ENCODE data around the gene PPP1R26.
"Not testable (repeated sequence)": the region's sequence is repeated elsewhere in the genome, so short reads cannot be mapped to it uniquely, and the experiment has no call there.

The PPP1R26 gene

DNA sequence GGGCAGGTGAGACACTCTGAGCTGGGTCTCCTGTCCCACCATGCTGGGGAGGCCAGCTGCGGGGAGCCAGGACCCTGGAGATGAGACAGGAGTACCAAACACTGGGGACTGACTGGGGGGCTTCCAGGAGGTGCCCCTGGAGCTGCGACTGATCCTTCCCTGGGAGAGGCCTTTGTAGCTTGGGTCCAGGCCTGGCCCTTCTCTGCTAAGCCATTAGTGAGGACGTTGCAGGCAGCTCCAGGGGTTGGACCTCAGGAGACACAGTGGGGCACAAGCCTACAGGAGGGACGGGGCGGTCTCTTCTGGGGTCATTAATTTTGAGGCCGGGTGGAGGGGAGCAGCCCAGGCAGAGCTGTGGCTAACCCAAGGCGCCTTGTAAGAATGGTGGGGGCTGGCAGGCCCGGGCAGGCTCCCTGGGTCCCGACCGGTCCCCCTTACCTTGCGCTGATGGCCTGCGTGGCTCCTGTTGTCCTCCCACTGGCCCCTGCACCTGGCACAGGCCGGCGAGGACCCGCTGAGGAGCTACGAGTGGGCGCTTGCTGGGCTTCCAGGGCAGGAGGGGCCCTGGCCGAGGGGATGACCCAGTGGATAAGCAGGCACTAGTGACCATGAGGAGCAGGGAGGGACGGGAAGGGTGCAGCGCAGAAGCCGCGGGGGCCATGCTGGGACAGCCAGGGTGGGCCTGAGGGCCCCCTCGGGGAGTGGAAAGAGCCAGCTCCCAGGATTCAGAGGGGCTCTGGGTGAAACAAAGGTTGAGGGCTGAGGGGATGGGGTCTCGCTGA, 26.0 kb downstream of the PPP1R26 start:
- no peak for DNase-seq

DNA sequence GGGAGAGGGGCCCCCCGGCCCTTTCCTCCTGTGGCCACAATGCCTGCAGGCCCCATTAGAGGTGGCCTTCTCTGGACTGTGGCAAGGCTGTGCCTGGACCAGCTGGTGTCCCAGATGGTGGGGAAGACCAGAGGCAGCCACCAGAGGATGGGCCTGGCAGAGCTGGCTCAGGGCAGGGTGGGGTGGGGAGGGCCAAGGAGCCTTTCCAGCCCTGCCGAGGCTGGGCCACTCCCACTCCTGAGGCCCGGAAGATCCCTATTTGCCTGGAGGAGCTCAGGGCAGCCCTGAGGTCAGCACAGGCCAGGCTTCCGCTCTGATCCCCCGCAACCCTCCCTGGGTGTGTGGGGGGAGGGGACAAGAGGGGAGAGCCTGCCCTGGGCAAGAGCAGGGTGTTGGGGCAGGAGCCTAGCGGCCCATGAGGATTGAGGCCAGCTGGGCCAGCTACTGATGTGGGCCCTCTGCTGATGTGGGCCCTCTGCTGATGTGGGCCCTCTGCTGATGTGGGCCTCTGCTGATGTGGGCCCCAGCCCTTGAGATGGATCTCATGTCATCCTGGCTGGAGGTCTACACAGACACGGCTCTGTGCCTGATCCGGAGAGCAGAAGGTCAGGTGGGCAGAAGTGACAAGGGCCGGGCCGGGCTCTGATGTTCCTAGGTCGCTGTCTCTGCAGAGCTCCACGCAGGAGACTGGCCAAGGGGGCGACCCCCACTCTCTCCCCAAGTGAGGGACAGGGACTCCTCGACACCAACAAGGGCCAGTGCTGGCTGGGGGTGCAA, 26.9 kb downstream of the PPP1R26 start:
- no peak for DNase-seq

DNA sequence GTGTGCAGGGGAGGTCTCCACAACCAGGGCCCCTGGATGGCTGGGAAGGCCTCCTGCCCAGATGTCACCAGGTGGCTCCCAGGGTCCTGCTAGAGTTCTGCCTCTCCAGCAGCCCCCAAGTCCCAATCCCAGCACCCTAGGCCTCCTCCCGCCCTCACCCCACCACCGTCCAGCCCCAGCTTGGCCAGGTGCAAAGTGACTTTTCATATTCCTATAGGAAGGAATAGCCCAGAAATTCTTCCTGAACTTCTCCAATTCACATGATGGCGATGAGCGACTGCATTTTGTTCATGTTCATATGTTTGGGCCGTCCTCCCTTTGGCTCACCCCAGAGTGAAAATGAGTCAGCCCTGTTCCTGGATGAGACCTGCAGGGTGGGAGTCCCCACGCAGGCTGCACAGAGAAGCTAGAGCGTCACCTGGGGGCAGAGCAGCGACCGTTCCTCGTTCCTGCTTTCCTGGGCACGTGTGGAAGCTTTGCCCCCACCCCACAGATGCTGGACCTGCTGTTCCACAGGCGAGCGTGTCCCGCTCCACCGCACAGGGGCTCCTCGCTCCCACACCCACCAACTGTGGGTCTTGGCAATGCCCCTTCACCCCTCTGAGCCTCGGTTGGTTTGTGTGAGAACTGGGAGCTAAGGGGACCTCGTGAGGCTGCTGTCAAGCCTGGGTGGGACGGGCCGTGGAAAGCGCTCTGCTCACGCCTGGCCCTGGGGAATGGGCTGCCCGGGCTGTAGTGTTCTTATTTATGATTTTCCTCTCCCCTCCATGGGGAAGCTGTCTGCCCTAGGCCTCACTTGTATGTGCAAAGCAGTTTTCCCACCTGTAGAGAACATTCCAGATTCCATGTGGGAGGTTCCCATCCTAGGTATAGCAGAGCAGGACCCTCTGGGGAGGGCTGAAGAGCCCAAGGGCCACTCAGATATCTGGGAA, 27.8 kb downstream of the PPP1R26 start:
- no peak for DNase-seq

DNA sequence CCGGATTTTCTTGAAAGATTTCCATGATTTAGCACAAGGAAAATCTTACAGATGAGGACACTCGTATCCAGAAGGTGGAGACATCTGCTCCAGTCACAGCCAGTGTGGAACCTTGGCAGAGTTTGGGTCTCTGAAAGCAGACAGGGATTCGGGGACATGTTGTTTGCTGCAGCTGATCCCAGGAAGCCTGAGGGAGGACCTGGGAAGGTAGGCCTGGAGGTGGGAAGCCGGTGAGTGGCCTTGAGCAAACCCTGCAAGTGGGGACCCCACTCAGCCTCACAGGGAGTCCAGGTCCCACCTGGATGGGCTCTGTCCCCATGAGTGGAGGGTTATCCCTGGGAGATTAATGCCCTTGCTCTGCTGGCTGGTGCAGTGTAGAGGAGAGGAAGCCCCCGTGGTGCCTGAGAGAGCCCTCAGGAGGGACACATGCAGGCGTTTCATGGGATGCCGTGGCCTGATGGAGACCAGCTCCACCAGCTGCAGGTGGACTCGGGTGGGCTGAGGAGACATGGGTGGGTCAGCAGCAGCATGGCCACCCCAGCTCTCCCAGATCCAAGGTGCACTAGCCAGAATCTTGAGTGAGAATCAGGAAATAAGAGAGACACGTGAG, 28.7 kb downstream of the PPP1R26 start:
- no peak for DNase-seq

DNA sequence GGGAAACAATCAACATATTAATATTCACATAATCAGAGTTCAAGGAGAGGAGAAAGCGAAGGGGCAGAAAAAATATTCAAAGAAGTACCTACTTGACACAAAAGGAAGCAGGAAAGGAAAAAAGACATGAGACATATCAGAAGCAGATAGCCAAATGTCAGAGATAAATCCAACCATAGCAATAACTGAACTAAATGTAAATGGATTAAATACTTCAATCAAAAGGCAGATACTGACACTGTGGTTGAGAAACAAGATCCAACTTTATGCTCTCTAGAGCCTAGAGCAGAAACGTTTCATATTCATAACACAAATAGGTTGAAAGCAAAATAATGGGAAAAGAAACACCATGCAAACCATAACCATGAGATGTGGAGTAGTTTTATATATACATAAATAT, 29.9 kb downstream of the PPP1R26 start:
- no peak for DNase-seq

DNA sequence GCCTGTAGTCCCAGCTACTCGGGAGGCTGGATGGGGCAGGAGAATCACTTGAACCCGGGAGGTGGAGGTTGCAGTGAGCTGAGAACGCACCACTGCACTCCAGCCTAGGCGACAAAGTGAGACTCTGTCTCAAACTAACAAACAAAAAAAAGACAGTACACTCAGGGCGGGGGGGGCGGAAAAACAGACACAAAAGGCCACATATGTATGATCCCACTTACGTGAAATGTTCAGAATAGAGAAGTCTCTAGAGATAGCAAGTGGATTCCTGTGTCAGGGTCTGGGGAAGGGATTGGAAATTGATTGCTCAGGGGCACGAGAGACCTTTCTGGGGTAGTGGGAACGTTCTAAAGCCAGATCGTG, 32.6 kb downstream of the PPP1R26 start:
- no peak for DNase-seq

DNA sequence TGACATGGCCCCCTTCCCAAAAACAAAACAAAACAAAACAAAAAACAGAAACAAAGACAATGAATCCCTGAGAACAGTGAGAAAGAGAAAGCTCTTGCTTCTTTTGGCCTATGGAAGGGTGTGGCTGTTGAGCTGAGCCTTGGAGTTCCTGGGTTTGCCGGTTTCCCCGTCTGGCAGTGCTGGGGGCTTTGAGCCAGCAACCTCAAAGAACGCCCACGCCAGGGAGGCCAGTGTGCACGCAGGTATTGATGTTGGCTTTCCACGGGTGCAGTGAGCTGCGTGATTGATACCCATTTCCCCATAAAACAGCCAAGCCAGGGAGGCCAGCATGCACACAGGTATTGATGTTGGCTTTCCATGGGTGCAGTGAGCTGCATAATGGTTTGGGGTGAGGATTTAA, 33.3 kb downstream of the PPP1R26 start:
- DNase-seq = no peak

DNA sequence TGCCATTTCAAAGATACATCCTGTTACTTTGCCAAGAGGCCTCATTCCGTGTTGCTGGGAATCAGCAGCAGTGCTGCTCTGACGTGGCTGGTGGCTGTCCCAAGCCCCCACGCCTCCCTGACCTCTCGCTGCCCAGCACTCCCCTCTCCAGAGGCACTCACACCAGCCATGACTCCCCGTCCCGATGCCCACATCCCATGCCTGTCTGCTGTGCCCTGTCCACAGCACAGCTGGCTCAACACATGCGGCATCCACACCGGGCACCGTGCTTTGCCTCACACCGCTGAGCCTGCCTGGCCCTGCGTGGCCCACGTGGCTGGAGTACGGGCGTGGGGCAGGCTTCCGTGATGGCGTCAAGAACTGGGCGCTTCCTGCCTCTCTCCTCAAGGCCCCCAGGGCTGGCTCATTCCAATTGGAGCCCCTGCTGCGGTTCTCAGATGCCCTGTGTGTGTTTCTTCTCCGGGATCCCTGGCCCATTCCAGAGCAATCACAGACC, 33.8 kb downstream of the PPP1R26 start:
- DNase-seq = no peak

DNA sequence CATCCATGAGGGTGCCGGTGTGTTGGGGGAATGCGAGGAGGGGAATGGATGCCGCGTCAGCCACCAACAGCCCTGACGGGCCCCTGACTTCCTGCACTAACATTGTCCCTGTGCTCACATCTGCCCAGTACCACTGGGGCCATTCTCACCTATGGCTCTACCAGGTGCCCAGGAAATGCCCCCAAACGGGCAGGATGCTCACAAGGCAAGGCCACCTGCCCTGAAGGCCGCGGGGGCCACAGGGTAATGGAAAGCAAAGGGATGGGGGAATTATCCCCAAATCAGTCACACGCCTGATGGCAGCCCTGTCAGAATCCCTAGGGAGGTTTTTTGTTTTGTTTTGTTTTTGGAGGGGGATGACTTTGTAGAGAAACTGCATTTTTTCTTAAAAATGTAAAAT, 34.3 kb downstream of the PPP1R26 start:
- not testable (repeated sequence) for DNase-seq

DNA sequence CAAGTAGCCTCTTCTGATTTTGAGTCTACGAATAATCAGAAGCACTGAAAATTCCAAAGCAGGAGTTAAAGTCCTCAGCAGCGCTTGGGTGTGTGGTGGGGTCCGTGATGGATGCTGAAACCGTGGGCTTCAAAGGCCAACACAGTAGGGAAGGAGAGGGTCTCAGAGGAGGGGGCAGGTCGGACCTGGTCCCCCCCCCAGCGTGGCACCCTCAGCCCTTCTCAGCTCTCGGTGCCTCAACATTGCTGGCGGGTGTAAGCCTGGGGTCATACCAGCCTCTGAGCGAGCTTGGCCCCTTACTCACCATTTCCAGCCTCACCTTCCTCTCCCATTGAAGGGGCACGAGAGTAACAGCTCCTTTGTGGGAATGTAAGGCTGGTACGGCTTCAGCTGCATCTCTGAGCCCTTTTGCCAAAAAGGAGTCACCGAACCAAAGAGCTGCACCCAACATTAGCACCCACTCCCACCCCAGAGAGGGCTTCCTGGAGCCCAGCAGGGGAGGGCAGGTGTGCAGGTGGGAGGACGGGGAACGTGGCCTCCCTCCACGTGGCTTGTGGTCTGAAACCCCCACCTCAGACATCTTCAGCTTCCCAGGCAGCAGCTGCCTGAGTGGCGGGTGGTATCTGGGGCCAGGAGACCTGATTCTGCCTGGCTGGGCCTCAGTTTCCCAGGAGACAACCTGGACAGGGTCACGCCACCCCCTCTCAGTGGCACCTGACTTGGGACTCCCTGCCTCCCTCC, 34.9 kb downstream of the PPP1R26 start:
- no peak for DNase-seq

DNA sequence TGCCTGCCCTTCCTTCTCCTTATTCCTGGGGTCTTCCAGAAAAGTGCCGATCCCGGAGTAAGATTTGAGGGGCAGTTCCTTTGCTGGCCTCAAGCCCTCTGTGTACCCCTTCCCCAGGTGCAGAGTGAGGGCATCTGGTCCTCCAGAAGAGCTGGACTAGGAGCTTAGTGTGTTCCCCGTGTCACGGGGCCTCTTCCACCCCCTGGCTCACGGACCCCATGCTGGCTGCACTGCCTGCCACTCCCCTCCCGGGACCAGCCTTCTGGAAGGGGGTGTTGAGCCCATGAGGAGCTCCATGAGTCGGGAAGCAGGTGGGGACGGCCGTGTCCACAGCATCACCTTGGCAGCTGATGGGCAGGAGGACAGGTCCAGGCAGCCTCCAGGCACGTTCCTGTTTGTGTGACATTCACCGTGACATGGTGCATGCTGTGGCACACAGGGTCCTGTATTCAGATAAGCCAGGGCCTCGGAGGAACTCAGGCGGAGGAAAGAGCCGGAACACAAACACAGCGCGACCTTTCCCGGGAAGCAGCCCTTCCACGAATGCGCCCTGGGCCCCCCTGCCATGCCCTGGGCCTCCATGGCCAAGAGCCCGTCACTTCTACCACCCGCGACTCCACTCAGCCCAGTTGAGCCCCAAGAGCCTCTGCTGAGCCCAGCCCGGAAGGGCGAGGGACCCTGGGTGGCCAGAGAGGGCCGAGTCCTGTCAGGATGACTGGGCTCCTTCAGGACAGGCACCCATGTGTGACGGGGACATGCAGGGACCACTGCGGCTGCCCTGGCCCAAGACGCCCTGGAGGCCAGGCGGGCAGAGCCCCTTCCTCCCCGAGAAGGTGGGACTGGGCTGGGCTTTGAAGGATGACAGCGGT, 35.7 kb downstream of the PPP1R26 start:
- DNase-seq = no peak

DNA sequence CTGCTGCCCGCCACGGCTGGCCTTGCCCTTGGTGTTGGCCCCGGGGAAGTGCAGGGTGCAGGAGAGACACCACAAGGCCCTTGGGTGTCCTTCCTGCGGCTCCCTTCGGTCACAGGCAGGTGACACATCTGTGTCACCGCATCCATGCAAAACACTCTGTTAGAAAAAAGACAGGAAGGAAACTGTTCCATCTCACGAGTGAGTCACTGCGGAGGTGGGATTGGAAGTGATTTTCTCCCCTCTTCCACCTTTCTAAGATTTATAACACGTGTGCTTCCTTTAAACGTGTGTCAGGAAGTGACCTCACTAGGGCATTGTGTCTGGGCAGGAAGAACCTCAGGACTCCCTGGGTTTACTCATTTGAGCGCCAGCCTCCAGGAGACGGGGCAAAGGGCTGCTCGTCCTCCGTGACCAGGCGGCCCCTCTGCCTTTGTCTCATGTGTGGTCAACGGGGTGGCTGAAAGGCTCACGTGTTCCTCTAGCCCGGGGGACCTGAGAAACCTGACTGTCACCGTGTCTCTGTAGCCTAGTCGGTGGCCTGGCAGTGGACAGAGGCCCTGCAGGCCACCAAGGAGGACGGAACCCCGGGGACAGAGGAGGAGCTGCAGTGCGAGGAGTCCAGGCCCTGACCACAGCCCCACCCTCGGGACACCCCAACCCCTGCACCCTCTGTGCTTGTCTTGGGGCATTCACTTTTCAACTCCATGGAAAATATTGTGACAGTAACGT, 36.7 kb downstream of the PPP1R26 start:
- DNase-seq = no peak

DNA sequence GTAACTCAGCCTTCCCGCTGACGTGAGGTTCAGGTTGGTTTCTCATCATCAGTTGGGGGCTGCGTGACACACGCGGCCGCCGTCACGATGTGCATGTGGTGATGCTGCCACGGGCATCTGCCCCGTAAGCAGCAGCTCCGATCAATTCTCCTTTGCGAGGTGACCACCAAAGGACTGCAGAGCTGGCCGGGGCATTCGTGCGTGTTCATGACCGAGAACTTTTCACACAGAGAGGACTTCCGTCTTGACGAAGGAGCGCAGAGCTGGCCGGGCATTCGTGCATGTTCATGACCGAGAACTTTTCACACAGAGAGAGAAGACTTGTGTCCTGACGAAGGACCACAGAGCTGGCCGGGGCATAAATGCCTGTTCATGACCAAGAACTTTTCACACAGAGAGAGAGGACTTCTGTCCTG, 37.8 kb downstream of the PPP1R26 start:
- no peak for DNase-seq

DNA sequence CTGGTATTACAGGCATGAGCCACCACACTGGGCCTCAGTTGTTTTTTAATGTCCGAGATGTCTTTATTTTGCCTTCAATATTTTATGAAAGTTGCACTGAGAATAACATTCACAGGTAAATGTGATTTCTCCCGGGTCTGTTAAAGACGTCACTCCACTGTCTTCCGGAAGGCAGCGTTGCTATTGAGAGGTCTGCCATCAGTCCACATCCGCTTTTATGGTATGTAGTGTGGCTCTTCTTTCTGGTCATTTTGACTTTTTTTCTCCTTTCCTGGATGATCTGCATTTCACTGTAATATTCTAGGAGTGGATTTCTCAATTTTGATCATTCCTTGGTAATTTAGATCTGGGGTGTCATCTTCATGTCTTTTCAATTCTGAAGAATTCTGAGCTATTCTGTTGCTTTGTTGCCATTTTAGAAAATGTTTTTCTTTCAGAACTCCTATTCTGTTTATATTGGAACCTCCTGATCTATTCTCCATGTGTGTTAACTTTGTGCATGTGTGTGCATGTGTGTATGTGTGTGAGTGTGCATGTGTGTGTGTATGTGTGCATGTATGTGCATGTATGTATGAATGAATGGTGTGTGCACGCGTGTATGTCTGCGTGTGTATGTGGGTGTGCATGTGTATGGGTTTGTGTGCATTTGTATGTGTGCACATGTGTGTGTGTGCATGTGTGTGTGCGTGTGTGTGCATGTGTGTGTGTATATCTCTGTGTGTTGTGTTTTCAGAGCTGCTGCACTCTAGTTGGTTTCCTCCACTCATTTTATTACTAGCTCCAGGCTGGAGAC, 39.8 kb downstream of the PPP1R26 start:
- no peak for DNase-seq

DNA sequence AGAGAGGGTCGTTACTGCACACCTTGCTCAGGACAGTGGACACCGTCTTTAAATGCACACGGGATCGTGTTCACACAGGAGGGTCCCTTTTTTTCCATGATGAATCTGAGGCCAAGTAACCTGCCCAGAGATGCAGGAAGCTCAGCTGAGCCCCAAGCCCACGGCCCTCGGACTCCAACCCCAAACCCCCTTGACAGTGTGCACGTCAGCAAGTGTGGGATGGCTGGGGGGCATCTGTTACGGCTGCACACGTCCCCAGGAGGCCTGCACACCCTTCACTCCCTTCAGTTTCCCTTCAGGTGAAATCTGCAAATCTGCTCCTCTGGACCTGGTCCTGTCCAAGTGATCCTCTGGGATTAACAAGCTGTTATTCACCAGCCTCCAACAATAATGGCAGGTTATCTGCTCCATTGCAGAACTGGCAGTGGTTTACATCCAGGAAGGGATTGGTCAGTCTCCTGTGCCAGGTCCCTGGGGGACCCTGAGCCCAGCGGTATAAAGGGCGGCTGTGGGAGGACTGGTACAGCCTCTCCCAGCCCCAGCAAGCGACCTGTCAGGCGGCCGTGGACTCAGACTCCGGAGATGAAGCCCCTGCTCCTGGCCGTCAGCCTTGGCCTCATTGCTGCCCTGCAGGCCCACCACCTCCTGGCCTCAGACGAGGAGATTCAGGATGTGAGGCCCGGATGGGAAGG, 41.5 kb downstream of the PPP1R26 start, which contains the start of gene LCN1:
TSS of gene LCN1 (plus strand) at position 525 of the 692 bp plus-strand sequence. CDS start at position 583, 58 bp downstream.
- DNase-seq = no peak

DNA sequence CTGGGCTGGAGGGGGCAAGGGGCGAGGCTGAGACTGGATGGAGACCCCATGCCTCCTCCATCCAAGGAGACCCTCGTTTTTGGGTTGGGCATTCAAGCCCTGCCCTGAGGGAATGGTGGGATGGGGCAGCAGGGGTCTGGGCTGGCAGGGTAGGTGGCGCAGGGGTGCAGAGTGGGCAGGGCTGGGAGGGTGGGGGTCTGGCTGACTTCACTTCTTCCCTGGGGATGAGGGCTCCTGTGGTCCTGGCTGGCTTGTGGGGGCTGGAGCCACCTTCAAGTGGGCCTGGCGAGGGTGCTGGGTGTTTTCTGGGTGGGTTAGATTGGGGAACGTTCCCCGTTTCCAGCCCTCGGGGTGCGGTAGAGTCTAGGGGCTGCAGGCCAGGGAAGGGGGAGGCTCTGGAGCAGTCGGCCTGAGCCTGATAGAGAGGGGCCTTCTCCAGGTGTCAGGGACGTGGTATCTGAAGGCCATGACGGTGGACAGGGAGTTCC, 42.1 kb downstream of the PPP1R26 start:
- DNase-seq = no peak

DNA sequence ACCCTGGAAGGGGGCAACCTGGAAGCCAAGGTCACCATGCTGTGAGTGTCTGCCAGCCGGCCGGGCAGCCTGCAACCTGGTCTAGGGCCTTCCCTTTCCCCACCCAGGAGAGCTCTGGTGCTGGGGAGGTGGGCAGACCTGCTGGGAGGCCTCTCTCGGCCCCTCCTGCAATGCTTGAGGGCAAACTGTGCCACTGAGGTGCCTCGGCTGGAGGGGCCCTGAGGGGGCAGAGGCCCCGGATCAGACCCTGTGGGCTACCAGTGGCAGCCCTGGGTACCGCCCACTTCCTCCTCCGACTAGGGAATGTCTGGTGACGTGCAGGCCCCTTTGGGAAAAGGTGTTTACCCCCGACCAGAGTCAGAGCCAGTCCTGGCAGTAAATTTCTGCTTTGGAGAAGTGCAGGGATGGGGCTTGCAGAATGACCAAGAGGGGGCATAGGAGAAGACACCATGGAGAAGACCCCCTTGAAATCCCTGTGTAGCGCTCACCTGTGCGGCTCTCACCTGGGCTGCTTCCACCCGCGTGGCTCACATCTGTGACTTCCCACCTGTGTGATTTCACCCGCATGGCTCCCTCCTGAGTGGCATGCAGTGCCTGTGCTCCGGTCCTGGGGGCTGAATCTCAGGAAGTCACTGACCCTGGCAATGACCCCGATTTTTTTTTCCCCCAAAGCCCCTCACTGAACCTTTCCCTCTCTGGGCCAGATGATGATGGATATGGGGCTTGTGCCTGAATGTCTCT, 42.7 kb downstream of the PPP1R26 start:
- DNase-seq = no peak

DNA sequence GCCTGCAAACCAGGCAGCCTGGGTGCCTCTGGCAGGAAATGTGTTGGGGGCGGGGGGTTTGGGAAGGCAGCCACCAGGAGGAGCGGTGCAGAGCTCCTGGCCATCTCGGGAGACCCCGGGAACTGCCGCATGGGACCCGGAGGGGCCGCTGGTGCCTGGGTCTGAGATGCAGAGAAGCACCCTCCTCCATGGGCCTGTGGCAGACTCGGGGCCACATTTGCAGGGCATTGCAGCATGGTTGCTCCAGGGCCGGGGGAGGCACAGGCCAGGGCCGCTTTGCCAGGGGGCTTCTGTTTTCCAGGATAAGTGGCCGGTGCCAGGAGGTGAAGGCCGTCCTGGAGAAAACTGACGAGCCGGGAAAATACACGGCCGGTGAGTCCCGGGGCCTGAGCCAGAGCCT, 43.3 kb downstream of the PPP1R26 start:
- no peak for DNase-seq

Data from activated naive CD4-positive, alpha-beta T cell treated with Interleukin-2 at 50 U/mL for 16 hours (primary cell).